Left lung (tissue), 10 donors: ENCODE measurements around the gene STARD7. TPM values are rescaled to one million over a fixed set of nuclear protein-coding genes. Genes with fewer than 3 reads are reported as not detected.

ENCODE experiments used
- ATAC-seq: fragments of 200-7000 bp; cut with Tn5 transposase; one replicate; pipeline ENCODE4 v1.9.1; 2020; ENCODE audit warnings: moderate library complexity
- DNase-seq, 4 donors: peaks; one replicate each; pipeline ENCODE4 v3.0.0-alpha.2; 2013 to 2020
- H3K27ac ChIP-seq, 2 donors: fragments of 200-600 bp; sonication (generic) in 1 of 2; one replicate each; pipeline versions ENCODE4 v1.5.0 to v1.8.0; 2020 to 2021
- H3K27me3 ChIP-seq, 2 donors: fragments of 200-600 bp; sonication (generic) in 1 of 2; one replicate each; pipeline versions ENCODE4 v1.5.0 to v1.8.0; 2020 to 2021
- H3K36me3 ChIP-seq, 2 donors: fragments of 200-600 bp; sonication (generic) in 1 of 2; one replicate each; pipeline versions ENCODE4 v1.5.0 to v1.8.0; 2020 to 2021
- H3K4me1 ChIP-seq, 2 donors: fragments of 200-600 bp; one replicate each; pipeline ENCODE4 v1.8.0; 2021
- H3K4me3 ChIP-seq, 2 donors: fragments of 200-600 bp; sonication (generic) in 1 of 2; one replicate each; pipeline versions ENCODE4 v1.5.0 to v1.8.0; 2020 to 2021; ENCODE audit warnings: mild to moderate bottlenecking in 1 of 2
- H3K9me3 ChIP-seq, 2 donors: fragments of 200-600 bp; sonication (generic) in 1 of 2; one replicate each; pipeline versions ENCODE4 v1.5.0 to v1.8.0; 2020 to 2021
- intact Hi-C, 2 donors: fragments of 100-400 bp; cut with DNase I; formaldehyde crosslinking; loops; one replicate each; pipeline versions ENCODE4 v1.11.2 to v1.14.2; 2022
- polyA plus RNA-seq, 6 donors: library from polyadenylated mRNA; unstranded; fragments of 120-200 nt; gene quantifications; one replicate each; pipeline ENCODE4 v1.2.1, GENCODE V29; 2013; ENCODE audit not compliant: insufficient read length in 6 of 6
- total RNA-seq, 2 donors: library from RNA; stranded (reverse); fragmentation: NEBNext Ultra II Directional; extraction: Animal tissue kit (Norgen Biotek cat#: 25700); gene quantifications; one replicate each; pipeline ENCODE4 v1.2.1, GENCODE V29; 2021
- TF ChIP-seq, protein P1 (sequence below), 2 donors: fragments of 200-600 bp; sonication (generic) in 1 of 2; IDR thresholded peaks; one replicate each; pipeline versions ENCODE4 v1.5.0 to v1.8.0; 2021; ENCODE audit warnings: antibody characterized with exemption in 2 of 2
- donor health status: DM: no; HTN: yes; CAD: no.
- donor health status: DM: no; HTN: no; CAD: no.

Gene STARD7
- total and polyA plus RNA-seq, 8 donors = 99.2 to 142 (median 112) TPM

DNA sequence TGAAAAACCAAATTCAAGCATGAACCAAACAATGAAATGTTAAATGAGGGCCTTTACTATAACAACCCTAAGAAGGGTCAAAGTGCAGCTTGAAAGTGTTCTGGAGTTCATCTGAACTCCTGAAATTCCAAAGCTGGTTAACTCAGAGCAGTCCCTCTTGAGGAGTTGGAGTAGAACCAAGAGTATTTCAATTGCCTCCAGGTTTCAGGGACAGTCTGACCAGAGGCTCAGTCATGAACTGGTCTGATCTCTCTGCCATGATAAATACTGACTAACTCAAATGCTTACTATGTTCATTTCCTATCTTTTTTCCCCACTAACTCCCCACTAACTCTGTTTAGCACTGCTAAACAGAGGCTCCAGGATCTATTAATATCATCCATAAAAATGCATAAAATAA lies 2.7 kb downstream of the STARD7 start:
- Histone ChIP-seq H3K4me3 (no peak overlapping the region), H3K9me3 (no peaks in the 10 kb centered on the region), H3K27me3 (no peaks in the 10 kb centered on the region), H3K4me1 (peaks cover 43 to 79% of the 10 kb centered on the region in 2 donors), H3K36me3 (no peaks in the 10 kb centered on the region), H3K27ac (peak overlapping the region; percentile 64 to 65)
- ATAC-seq = no peak
- intact Hi-C loops = no loop called here
- TF ChIP-seq, protein P1, sequence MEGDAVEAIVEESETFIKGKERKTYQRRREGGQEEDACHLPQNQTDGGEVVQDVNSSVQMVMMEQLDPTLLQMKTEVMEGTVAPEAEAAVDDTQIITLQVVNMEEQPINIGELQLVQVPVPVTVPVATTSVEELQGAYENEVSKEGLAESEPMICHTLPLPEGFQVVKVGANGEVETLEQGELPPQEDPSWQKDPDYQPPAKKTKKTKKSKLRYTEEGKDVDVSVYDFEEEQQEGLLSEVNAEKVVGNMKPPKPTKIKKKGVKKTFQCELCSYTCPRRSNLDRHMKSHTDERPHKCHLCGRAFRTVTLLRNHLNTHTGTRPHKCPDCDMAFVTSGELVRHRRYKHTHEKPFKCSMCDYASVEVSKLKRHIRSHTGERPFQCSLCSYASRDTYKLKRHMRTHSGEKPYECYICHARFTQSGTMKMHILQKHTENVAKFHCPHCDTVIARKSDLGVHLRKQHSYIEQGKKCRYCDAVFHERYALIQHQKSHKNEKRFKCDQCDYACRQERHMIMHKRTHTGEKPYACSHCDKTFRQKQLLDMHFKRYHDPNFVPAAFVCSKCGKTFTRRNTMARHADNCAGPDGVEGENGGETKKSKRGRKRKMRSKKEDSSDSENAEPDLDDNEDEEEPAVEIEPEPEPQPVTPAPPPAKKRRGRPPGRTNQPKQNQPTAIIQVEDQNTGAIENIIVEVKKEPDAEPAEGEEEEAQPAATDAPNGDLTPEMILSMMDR (IDR thresholded peaks at IDR 0.05) = no peak
- no peak for DNase-seq

DNA sequence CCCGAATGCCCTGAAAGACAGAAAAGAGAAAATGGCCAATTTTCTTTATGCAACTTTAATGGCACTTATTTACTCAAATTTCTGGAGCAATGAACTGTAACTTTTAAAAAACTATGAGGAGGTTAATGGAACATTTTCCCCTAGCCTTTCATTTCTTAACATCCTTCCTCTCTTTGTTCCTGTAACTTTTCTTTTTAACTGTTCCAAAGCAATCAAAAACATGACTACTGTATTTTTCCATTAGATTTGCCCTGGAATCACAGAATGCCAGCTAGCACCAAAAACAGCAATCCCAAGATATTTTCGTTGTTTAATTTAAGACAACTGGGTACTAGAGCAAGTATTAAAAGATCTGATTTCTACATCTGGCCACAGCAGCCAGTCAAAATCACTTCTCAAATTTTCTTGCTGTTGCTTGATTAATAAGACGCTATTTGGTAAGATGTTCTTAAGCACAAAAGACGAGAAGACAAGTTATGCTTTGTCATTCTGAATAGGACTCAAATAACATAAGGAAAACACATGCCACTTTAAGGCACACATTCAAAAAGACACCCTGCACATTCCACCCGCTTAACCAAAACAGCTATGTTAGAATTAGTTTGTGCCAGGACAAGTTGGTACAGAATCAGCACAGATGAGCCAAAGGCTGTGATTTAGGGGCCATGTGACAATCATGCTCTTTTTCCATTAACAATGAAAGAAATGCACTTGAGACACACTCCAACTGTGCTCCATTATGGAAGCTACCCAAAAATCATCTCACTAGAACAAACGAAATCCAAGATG lies 3.6 kb downstream of the STARD7 start:
- H3K9me3 ChIP-seq = no peaks in the 10 kb centered on the region
- peaks cover 51 to 86% of the 10 kb centered on the region in 2 donors for H3K4me1 ChIP-seq
- H3K27me3 ChIP-seq = no peaks in the 10 kb centered on the region
- peak overlapping the region; percentile 64 to 65 for H3K27ac ChIP-seq
- ATAC-seq (no peak), DNase-seq (no peak)
- no peaks in the 10 kb centered on the region for H3K36me3 ChIP-seq
- intact Hi-C loops = loop anchor here in 1 of 2 donors (5.0 kb wide), 1 partner anchor 62 kb away; the partner anchor contains the start of genes CIAO1 and TMEM127
- no peak overlapping the region for H3K4me3 ChIP-seq
- TF ChIP-seq, protein P1 (IDR thresholded peaks at IDR 0.05) = no peak

DNA sequence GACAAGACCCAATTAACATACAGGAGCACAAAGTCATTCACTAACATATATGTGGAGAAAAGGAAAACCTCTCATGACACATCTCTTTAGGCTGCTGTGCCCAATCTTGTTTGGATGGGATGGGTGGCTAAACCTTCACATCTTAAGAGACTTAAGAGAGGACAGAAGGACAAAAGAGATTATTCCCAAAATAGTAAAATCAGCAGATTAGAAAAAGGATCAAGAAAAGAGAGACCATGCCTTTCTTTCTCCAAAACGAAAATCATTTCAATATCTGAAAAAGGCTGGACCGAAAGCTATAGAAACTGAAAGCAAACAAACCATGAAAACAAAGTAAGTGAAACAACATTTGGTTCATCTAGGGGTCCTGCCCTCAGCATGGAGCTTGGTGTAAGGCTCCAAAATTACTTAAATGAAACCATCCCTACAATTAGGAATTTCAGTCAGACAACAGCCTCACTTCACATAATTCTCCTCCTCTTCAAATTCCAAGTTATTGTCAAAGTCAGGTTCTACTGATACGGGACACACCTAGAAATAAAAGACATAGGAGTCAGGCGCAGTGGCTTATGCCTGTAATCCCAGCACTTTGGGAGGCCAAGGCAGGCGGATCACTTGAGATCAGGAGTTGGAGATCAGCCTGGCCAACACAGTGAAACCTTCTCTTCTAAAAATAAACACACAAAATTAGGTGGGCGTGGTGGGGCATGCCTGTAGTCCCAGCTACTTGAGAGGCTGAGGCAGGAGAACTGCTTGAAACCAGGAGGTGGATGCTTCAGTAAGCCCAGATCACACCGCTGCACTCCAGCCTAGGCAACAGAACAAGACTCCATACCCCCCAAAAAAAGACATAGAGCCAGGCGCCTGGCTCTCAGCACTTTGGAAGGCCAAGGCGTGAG lies 5.2 kb downstream of the STARD7 start:
- H3K27me3 ChIP-seq = no peaks in the 10 kb centered on the region
- TF ChIP-seq, protein P1 (IDR thresholded peaks at IDR 0.05) = no peak
- DNase-seq (no peak), ATAC-seq (no peak)
- H3K4me3 ChIP-seq = no peak overlapping the region
- H3K9me3 ChIP-seq = no peaks in the 10 kb centered on the region
- intact Hi-C loops = loop anchor here in 1 of 2 donors (5.0 kb wide), 1 partner anchor 64 kb away; the partner anchor contains the start of genes CIAO1 and TMEM127
- no peaks in the 10 kb centered on the region for H3K36me3 ChIP-seq
- peak overlapping the region; percentile 57 to 64 for H3K27ac ChIP-seq
- H3K4me1 ChIP-seq = peaks cover 53 to 92% of the 10 kb centered on the region in 2 donors

DNA sequence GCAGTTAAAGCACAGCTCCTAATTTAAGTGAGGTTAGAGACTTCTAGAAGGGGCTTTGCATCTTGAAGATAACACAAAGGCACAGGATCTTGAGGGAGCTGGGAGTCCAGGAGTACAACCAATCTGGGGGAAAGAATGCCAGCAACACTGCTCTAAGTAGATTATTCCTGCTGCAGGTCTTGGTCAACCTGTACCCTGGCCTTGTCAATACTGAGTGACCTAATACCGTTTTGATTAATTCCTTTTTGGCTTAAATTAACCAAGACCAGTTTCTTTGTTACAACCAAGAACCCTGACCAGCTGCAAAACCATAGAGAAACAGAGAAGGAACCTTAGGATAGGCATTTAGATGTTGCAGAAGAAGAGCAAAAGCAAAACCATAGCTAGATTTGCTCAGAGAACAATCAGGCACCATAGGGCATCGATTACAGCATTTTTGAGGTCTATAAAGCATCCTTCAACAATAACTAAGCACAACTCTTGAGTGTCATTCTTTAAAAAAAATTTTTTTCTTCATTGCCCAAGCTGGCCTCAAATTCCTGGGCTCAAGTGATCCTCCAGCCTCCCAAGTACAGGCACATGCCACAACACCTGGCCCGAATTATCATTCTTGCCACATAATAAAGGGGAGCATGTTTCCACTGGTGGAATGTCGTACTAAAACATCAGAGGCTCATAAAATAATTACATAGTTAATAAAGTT lies 6.3 kb downstream of the STARD7 start:
- Histone ChIP-seq H3K4me3 (no peak overlapping the region), H3K4me1 (peaks cover 52 to 91% of the 10 kb centered on the region in 2 donors), H3K36me3 (no peaks in the 10 kb centered on the region), H3K9me3 (no peaks in the 10 kb centered on the region), H3K27me3 (no peaks in the 10 kb centered on the region), H3K27ac (peak overlapping the region; percentile 57 to 64)
- TF ChIP-seq, protein P1 (IDR thresholded peaks at IDR 0.05) = no peak
- ATAC-seq = peak; percentile 38
- intact Hi-C loops = loop anchor here in 1 of 2 donors (5.0 kb wide), 1 partner anchor 65 kb away; the partner anchor contains the start of genes CIAO1 and TMEM127
- no peak for DNase-seq
